CD14-positive monocyte (primary cell): ENCODE results near the gene TCAIM. TPM values are rescaled to one million over a fixed set of nuclear protein-coding genes. Genes with fewer than 3 reads are reported as not detected.

Experiments
- DNase-seq, 3 donors: peaks; one replicate each; pipeline ENCODE4 v3.0.0-alpha.2; 2011 to 2022
- H2AFZ ChIP-seq: 2 replicates; pipeline ENCODE4 v1.6.0; 2012; ENCODE audit warnings: mild to moderate bottlenecking, low read depth, low read length, inconsistent platforms; ENCODE audit not compliant: insufficient read depth, poor library complexity, severe bottlenecking
- H3K27ac ChIP-seq, 2 donors: 1 replicate in 1 of 2; 2 replicates in 1 of 2; pipeline ENCODE4 v1.5.1; 2012 to 2013; ENCODE audit warnings: low read length in 2 of 2, control low read depth in 1 of 2, inconsistent platforms in 1 of 2, low read depth in 1 of 2, mild to moderate bottlenecking in 1 of 2
- H3K27me3 ChIP-seq, 2 donors: one replicate each; pipeline versions ENCODE4 v1.6.0 to v1.6.1; 2011 to 2013; ENCODE audit warnings: low read length in 2 of 2; ENCODE audit not compliant: control insufficient read depth in 2 of 2, insufficient read depth in 2 of 2
- H3K36me3 ChIP-seq, 2 donors: replicated peaks in 1 of 2; 1 replicate in 1 of 2; 2 replicates in 1 of 2; pipeline versions ENCODE4 v1.5.1 to v1.6.1; 2012 to 2013; ENCODE audit warnings: low read length in 2 of 2, control low read depth in 1 of 2, inconsistent platforms in 1 of 2, mild to moderate bottlenecking in 1 of 2; ENCODE audit not compliant: insufficient read depth in 2 of 2, control insufficient read depth in 1 of 2
- H3K4me1 ChIP-seq, 2 donors: 1 replicate in 1 of 2; 2 replicates in 1 of 2; pipeline versions ENCODE4 v1.5.1 to v1.6.1; 2012 to 2013; ENCODE audit warnings: low read length in 2 of 2, control low read depth in 1 of 2, inconsistent platforms in 1 of 2, mild to moderate bottlenecking in 1 of 2, moderate library complexity in 1 of 2; ENCODE audit not compliant: insufficient read depth in 2 of 2, control insufficient read depth in 1 of 2
- H3K4me2 ChIP-seq: replicated peaks from 2 replicates; pipeline ENCODE3; 2012; ENCODE audit warnings: low read length, moderate library complexity, mild to moderate bottlenecking; ENCODE audit not compliant: poor library complexity, severe bottlenecking; ENCODE audit errors: extremely low read depth
- H3K4me3 ChIP-seq, 3 experiments: fragments of 200-600 bp in 1 of 3; sonication (generic) in 1 of 3; replicated peaks in 1 of 3; 1 replicate in 2 of 3; 2 replicates in 1 of 3; pipeline ENCODE4 v1.5.1; 2011 to 2013; ENCODE audit warnings: low read length in 3 of 3, mild to moderate bottlenecking in 3 of 3, control low read depth in 2 of 3, low read depth in 2 of 3, inconsistent platforms in 1 of 3, moderate library complexity in 1 of 3
- H3K79me2 ChIP-seq: 2 replicates; pipeline ENCODE4 v1.6.0; 2012; ENCODE audit warnings: mild to moderate bottlenecking, control low read depth, inconsistent platforms, low read length, moderate library complexity; ENCODE audit not compliant: insufficient read depth
- H3K9ac ChIP-seq: 2 replicates; pipeline ENCODE4 v1.6.0; 2017; ENCODE audit warnings: low read length, mild to moderate bottlenecking; ENCODE audit not compliant: insufficient read depth, poor library complexity, severe bottlenecking
- H3K9me3 ChIP-seq, 2 donors: replicated peaks in 1 of 2; 1 replicate in 1 of 2; 2 replicates in 1 of 2; pipeline versions ENCODE4 v1.5.1 to v1.6.1; 2012 to 2013; ENCODE audit warnings: low read length in 2 of 2, control low read depth in 1 of 2; ENCODE audit not compliant: control insufficient read depth in 1 of 2, insufficient read depth in 1 of 2
- H4K20me1 ChIP-seq: 2 replicates; pipeline ENCODE4 v1.6.0; 2012; ENCODE audit warnings: mild to moderate bottlenecking, low read length, control low read depth, moderate library complexity; ENCODE audit not compliant: insufficient read depth
- H3K27ac Mint-ChIP-seq, 7 donors: one replicate each; pipeline ENCODE4 v1.8.0; 2020; ENCODE audit warnings: mild to moderate bottlenecking in 7 of 7, mixed read lengths in 7 of 7, moderate library complexity in 6 of 7, inconsistent platforms in 2 of 7
- H3K27me3 Mint-ChIP-seq, 3 donors: one replicate each; pipeline ENCODE4 v1.8.0; 2021 to 2022; ENCODE audit warnings: low read depth in 3 of 3, mild to moderate bottlenecking in 3 of 3, mixed read lengths in 3 of 3, moderate library complexity in 3 of 3, inconsistent platforms in 1 of 3
- H3K36me3 Mint-ChIP-seq, 2 donors: one replicate each; pipeline ENCODE4 v1.8.0; 2020; ENCODE audit warnings: mixed read lengths in 2 of 2, inconsistent platforms in 1 of 2, mild to moderate bottlenecking in 1 of 2
- H3K4me1 Mint-ChIP-seq: one replicate; pipeline ENCODE4 v1.8.0; 2020; ENCODE audit warnings: mild to moderate bottlenecking, mixed read lengths
- H3K4me3 Mint-ChIP-seq, 2 donors: one replicate each; pipeline ENCODE4 v1.8.0; 2020; ENCODE audit warnings: mild to moderate bottlenecking in 2 of 2, mixed read lengths in 2 of 2, moderate library complexity in 1 of 2
- H3K9me3 Mint-ChIP-seq, 7 donors: one replicate each; pipeline ENCODE4 v1.8.0; 2020 to 2022; ENCODE audit warnings: mixed read lengths in 7 of 7, mild to moderate bottlenecking in 6 of 7, moderate library complexity in 6 of 7, inconsistent platforms in 2 of 7
- WGBS: methylation state at CpG from one replicate; pipeline ENCODE4 v1.1.5; 2013; ENCODE audit warnings: missing lambda C conversion rate; ENCODE audit not compliant: insufficient coverage; 5-methylcytosine and 5-hydroxymethylcytosine counted together
- intact Hi-C, 2 donors: fragments of 100-400 bp; cut with micrococcal nuclease; formaldehyde crosslinking; loops; one replicate each; pipeline versions ENCODE4 v1.15.0 to v1.15.1; 2023
- polyA plus RNA-seq, 3 donors: library from polyadenylated mRNA; depleted of rRNA in 1 of 3; unstranded in 2 of 3; stranded (reverse) in 1 of 3; fragments of 300-500 nt in 2 of 3; fragments of >200 nt in 1 of 3; fragmentation: Illumina TruSeq in 2 of 3; gene quantifications; 1 replicate in 2 of 3; 2 replicates in 1 of 3; pipeline ENCODE4 v1.2.3, GENCODE V29; 2012 to 2021
- TF ChIP-seq, protein P1 (sequence below): fragments of 200-600 bp; IDR thresholded peaks from one replicate; pipeline ENCODE4 v1.8.0; 2022; ENCODE audit warnings: antibody characterized with exemption, mild to moderate bottlenecking

The TCAIM gene
- polyA plus RNA-seq, 3 donors, result 9.1 to 26.7 (median 20.0) TPM

DNA sequence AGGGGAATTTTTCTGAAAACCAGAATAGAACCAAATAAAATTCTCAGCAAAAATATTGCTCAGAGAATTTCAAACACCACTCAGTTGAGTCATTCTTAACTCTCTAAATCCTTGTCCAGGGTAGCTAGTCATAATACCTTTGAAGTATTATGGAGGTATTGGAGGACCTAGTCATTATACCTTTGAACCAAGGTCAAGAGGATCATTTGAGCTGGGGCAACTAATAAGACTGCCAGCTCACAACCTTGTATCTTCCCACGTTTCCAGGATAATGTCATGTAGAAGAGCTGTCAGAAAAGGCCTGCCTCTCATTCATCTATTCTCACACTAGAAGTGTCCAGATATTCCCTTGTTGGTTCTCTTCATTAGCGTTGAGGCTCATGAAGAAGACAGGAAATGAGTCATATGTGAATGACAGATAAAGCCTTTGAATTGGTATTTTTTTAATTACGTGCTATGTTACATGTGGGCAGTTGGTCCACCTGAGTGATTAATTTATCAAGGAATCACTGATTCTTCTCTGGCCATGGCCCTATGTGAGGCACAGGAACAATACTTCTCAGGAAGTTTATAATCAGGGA is 48.6 kb upstream of the TCAIM start:
- TF ChIP-seq, protein P1, sequence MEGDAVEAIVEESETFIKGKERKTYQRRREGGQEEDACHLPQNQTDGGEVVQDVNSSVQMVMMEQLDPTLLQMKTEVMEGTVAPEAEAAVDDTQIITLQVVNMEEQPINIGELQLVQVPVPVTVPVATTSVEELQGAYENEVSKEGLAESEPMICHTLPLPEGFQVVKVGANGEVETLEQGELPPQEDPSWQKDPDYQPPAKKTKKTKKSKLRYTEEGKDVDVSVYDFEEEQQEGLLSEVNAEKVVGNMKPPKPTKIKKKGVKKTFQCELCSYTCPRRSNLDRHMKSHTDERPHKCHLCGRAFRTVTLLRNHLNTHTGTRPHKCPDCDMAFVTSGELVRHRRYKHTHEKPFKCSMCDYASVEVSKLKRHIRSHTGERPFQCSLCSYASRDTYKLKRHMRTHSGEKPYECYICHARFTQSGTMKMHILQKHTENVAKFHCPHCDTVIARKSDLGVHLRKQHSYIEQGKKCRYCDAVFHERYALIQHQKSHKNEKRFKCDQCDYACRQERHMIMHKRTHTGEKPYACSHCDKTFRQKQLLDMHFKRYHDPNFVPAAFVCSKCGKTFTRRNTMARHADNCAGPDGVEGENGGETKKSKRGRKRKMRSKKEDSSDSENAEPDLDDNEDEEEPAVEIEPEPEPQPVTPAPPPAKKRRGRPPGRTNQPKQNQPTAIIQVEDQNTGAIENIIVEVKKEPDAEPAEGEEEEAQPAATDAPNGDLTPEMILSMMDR, result no peak
- H4K20me1 ChIP-seq, result no peaks in the 10 kb centered on the region
- H2AFZ ChIP-seq, result no peak overlapping the region
- no peaks in the 10 kb centered on the region for H3K27me3 ChIP-seq
- H3K27ac ChIP-seq, result no peak overlapping the region
- DNase-seq, result no peak
- no peaks in the 10 kb centered on the region for H3K27me3 Mint-ChIP-seq
- no peaks in the 10 kb centered on the region for H3K36me3 ChIP-seq
- no peak overlapping the region for H3K9ac ChIP-seq
- no peaks in the 10 kb centered on the region for H3K79me2 ChIP-seq
- no peak overlapping the region for H3K27ac Mint-ChIP-seq
- H3K4me3 ChIP-seq, result no peak overlapping the region
- WGBS, result no CpG with 5 or more reads among the region's 3 CpGs
- H3K36me3 Mint-ChIP-seq, result no peaks in the 10 kb centered on the region
- no peak overlapping the region for H3K4me2 ChIP-seq
- H3K4me3 Mint-ChIP-seq, result no peak overlapping the region
- intact Hi-C loops, result no loop called here
- H3K4me1 Mint-ChIP-seq, result no peaks in the 10 kb centered on the region
- H3K4me1 ChIP-seq, result no peaks in the 10 kb centered on the region
- peaks cover 0 to 2% (median 0%) of the 10 kb centered on the region in 7 donors for H3K9me3 Mint-ChIP-seq
- H3K9me3 ChIP-seq, result no peaks in the 10 kb centered on the region

GRCh38 chr3:44292276-44292675 is 46.3 kb upstream of the TCAIM start:
- Histone ChIP-seq H2AFZ (no peak overlapping the region), H3K4me2 (no peak overlapping the region), H4K20me1 (no peaks in the 10 kb centered on the region), H3K4me1 (no peaks in the 10 kb centered on the region), H3K9me3 (no peaks in the 10 kb centered on the region), H3K79me2 (no peaks in the 10 kb centered on the region), H3K9ac (no peak overlapping the region), H3K4me3 (no peak overlapping the region), H3K27ac (no peak overlapping the region), H3K27me3 (no peaks in the 10 kb centered on the region), H3K36me3 (no peaks in the 10 kb centered on the region)
- DNase-seq, result no peak
- no peak overlapping the region for H3K27ac Mint-ChIP-seq
- no peaks in the 10 kb centered on the region for H3K27me3 Mint-ChIP-seq
- 100% methylated on average over 1 of the region's 2 CpGs for WGBS
- H3K9me3 Mint-ChIP-seq, result peaks cover 0 to 2% (median 0%) of the 10 kb centered on the region in 7 donors
- TF ChIP-seq, protein P1, result no peak
- no peak overlapping the region for H3K4me3 Mint-ChIP-seq
- no peaks in the 10 kb centered on the region for H3K4me1 Mint-ChIP-seq
- no peaks in the 10 kb centered on the region for H3K36me3 Mint-ChIP-seq
- intact Hi-C loops, result no loop called here
